Lower leg skin (tissue), 4 donors: ENCODE results near the gene UNC5A. TPM values are rescaled to one million over a fixed set of nuclear protein-coding genes. Genes with fewer than 3 reads are reported as not detected.

ENCODE experiments used
- DNase-seq, 2 donors: peaks; one replicate each; pipeline ENCODE4 v3.0.0-alpha.2; 2019; ENCODE audit warnings: low spot score in 2 of 2
- H3K4me3 ChIP-seq: fragments of 200-600 bp; sonication (generic); 2 replicates; pipeline ENCODE4 v1.5.1; 2017; ENCODE audit warnings: mild to moderate bottlenecking, low read depth; ENCODE audit not compliant: poor library complexity, severe bottlenecking
- POLR2A ChIP-seq, 2 donors: fragments of 450-650 bp; IDR thresholded peaks; one replicate each; pipeline ENCODE4 v1.6.1; 2016 to 2017; ENCODE audit warnings: antibody characterized with exemption in 2 of 2, mild to moderate bottlenecking in 1 of 2, moderate library complexity in 1 of 2
- WGBS, 2 donors: methylation state at CpG; one replicate each; pipeline ENCODE4 v1.1.5; 2018; 5-methylcytosine and 5-hydroxymethylcytosine counted together
- intact Hi-C: fragments of 100-400 bp; cut with DNase I; formaldehyde crosslinking; loops from one replicate; pipeline ENCODE4 v1.15.0; 2023; ENCODE audit warnings: low total_unique reads
- total RNA-seq, 4 donors: library from RNA; depleted of rRNA; stranded (reverse); fragments of >200 nt; gene quantifications; one replicate each; pipeline ENCODE4 v1.1.0, GENCODE V29; 2016
- TF ChIP-seq, protein P1 (sequence below), 3 donors: fragments of 450-650 bp; IDR thresholded peaks; one replicate each; pipeline ENCODE4 v1.5.1; 2016; ENCODE audit warnings: antibody characterized with exemption in 3 of 3, mild to moderate bottlenecking in 3 of 3, moderate library complexity in 2 of 3

Gene UNC5A
- total RNA-seq, 4 donors from 2014 or later = 0.13 to 0.25 (median 0.23) TPM; not detected in 1

DNA sequence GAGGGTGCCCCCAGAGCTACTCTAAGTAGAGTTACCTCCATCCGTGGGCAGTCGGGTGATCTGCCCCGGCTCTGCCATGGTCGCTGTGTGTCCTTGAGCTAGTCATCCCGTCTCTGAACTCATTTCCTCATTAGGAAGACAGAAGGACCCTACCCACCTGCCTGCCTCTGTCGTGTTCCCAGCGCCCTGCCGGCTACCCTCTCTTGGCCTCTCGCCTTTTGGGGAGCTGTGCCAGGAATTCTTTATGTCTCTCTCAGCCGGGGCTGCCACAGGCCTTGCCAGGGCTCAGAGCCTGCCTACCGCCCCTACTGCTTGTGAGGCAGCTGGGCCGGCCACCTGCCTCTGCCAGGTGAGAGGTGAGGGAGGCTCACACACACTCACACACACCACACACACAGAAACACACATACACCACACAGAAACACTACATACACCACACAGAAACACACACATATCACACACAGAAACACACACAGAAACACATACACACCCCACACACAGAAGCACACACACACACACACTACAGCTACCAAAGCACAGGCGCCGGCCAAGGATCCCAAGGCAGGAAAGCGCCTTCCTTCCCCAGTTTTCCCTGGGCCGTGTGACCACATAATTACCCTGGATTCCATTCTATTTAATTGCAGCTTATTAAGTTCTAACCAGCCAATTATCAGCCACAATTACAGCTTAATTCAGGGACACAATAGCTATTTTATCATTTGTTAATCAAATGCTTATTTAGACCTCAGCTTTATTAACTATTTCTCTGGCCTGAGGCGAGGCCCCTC, 41.7 kb downstream of the UNC5A start:
- intact Hi-C loops = no loop called here
- TF ChIP-seq, protein P1, sequence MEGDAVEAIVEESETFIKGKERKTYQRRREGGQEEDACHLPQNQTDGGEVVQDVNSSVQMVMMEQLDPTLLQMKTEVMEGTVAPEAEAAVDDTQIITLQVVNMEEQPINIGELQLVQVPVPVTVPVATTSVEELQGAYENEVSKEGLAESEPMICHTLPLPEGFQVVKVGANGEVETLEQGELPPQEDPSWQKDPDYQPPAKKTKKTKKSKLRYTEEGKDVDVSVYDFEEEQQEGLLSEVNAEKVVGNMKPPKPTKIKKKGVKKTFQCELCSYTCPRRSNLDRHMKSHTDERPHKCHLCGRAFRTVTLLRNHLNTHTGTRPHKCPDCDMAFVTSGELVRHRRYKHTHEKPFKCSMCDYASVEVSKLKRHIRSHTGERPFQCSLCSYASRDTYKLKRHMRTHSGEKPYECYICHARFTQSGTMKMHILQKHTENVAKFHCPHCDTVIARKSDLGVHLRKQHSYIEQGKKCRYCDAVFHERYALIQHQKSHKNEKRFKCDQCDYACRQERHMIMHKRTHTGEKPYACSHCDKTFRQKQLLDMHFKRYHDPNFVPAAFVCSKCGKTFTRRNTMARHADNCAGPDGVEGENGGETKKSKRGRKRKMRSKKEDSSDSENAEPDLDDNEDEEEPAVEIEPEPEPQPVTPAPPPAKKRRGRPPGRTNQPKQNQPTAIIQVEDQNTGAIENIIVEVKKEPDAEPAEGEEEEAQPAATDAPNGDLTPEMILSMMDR (IDR thresholded peaks at IDR 0.05) = no peak
- no peak for TF ChIP-seq POLR2A (IDR thresholded peaks at IDR 0.05)
- WGBS, 2 donors = 46 to 56% methylated on average over 16 to 17 of the region's 17 CpGs
- no peak for DNase-seq
- H3K4me3 ChIP-seq = no peak overlapping the region

DNA sequence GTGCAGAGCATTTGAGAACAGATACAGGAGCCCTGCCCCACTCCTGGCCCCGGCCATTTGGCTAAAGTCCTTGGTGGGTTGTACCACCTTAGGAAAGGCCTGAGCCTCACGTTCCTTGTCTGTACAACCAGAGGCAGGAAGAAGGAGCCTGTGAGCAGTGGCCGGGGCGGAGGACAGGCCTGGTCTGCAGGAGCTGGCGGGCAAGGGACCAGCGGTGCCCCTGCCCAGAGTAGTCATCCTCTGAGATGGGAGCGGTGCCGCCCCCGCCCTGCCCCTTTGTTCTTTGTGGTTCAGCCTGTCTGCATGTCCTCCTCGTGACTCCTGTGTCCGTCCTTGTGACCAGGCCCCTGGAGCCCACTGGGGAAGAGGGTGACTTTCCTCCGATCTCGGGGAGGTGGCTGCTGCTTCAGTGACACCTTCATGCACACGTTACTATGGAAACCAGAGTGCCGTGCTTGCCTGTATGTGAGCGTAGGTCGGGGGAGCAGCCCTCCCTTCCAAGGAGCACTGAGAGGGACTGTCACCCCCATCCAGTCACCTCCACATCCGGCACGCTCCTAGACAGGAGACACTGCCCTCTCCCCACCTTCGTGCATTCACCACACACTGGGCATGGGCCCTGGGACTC, 42.9 kb downstream of the UNC5A start:
- 77 to 85% methylated on average over 20 of the region's 20 CpGs for WGBS, 2 donors
- no peak for DNase-seq
- H3K4me3 ChIP-seq = no peak overlapping the region
- TF ChIP-seq POLR2A (IDR thresholded peaks at IDR 0.05) = no peak
- TF ChIP-seq, protein P1 (IDR thresholded peaks at IDR 0.05) = no peak
- intact Hi-C loops = no loop called here

DNA sequence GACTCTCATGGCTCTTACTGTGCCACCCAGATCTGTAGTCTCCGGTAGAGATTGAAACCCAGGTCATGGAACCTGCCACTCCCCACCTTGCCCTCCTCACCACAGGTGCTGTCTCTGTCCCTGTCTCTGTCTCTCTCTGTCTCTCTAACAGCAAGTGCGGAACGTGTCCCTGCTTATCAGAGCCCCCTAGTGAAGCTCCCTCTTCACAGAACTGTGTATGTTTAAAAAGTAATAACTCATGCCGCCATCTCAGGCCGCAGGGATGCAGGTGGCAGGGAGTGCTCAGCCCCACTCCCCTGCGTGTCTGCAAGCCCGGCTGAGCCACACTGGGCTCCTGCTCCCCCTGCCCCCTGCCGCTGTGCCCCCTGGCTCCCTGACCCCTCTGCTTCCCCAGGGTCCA, 43.8 kb downstream of the UNC5A start:
- no peak for DNase-seq
- WGBS, 2 donors = 44 to 59% methylated on average over 8 of the region's 8 CpGs
- no peak overlapping the region for H3K4me3 ChIP-seq
- TF ChIP-seq, protein P1 (IDR thresholded peaks at IDR 0.05) = no peak
- TF ChIP-seq POLR2A (IDR thresholded peaks at IDR 0.05) = no peak
- intact Hi-C loops = no loop called here

DNA sequence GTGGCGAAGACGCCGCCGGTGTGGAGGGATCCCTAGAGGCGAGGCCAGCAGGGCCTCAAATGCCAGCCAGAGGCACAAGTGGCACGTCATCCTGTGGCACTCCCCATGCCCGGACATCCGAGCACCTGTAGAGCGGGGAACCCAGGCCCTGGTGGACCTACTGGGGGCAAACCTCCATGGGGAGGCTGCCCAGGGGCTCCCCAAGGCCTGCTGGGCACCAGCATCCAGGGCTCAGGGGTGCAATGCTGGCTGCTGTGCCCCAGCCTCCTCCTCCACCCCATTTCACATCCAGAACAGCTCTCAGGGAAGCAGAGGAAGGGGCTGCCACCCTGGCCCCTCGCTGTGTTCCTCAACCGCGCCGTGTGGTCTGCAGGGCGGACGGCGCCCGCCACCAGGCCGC, 45.2 kb downstream of the UNC5A start:
- H3K4me3 ChIP-seq = no peak overlapping the region
- DNase-seq = no peak
- no peak for TF ChIP-seq POLR2A (IDR thresholded peaks at IDR 0.05)
- TF ChIP-seq, protein P1 (IDR thresholded peaks at IDR 0.05) = no peak
- intact Hi-C loops = no loop called here
- 91 to 92% methylated on average over 18 of the region's 18 CpGs for WGBS, 2 donors

DNA sequence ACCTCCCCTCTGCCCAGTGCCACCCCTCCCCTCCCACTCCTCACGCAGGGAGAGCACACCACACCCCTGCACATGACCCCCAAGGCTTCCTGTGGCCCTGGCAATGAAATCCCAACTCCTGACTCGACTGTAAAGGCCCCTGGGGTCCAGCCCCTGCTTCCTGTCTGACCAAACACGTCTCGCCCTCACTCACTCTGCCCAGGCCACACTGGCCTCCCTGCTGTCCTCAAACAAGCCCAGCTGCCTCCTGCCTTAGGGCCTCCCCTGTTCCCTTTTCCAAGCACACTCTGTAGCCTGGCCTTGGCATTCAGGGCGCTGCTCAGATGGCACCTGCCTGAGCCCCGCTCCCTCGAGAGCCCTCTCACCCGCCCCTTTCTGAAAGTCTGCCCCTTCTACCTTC, 46.4 kb downstream of the UNC5A start:
- DNase-seq = no peak
- TF ChIP-seq, protein P1 (IDR thresholded peaks at IDR 0.05) = no peak
- TF ChIP-seq POLR2A (IDR thresholded peaks at IDR 0.05) = no peak
- WGBS, 2 donors = 52 to 54% methylated on average over 8 of the region's 8 CpGs
- no peak overlapping the region for H3K4me3 ChIP-seq
- intact Hi-C loops = no loop called here
